ENCODE data around the gene DAG1. TPM values are rescaled to one million over a fixed set of nuclear protein-coding genes. Genes with fewer than 3 reads are reported as not detected.

The DAG1 gene
- total and polyA plus RNA-seq, 10 donors, result 3.0 to 42.7 (median 27.3) TPM

- TF ChIP-seq CTCF (IDR thresholded peaks at IDR 0.05 in 8 of 11, conservative IDR thresholded peaks at IDR 0.05 in 3 of 11), result no peak
- 67 to 87% (median 81%) methylated on average over 1 to 2 of the region's 2 CpGs for WGBS, 5 donors
- DNase-seq, result no peak
Observed at GRCh38 chr3:49460188-49460890, 9.7 kb upstream of the DAG1 start.

DNA sequence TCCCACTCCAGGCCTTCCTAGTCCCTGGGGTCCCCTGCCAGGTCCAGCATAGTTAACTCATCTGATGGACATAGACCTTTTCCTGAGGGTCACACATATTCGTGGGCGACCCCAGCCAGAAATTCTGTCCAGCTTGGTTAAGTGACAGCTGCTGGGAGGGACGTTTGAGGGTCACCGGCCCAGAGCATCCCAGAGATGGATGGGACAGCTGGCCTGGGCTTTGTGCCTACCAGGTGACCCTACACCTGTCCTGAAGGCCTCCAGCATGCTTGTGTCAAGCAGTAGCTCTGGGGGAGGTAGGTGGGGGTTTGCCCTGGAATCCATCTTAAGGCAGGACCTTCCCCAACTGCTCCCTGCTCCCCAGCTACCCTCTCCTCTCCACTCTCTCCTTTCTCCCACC lies 9.1 kb upstream of the DAG1 start:
- no peak for DNase-seq
- Histone ChIP-seq H3K36me3 (no peaks in the 10 kb centered on the region), H3K27me3 (replicated peaks in 1 of 7) (no peaks in the 10 kb centered on the region), H3K27ac (peak overlapping the region in 2 of 8 donors; percentile 13 to 37), H3K4me3 (no peak overlapping the region), H3K9me3 (no peaks in the 10 kb centered on the region), H3K4me1 (peaks cover 0 to 7% (median 0%) of the 10 kb centered on the region in 6 donors)
- intact Hi-C loops (cut with DNase I; ENCODE audit: low total_unique reads), result no loop called here
- TF ChIP-seq POLR2AphosphoS5 (IDR thresholded peaks at IDR 0.05) (no peak), CTCF (IDR thresholded peaks at IDR 0.05 in 8 of 11, conservative IDR thresholded peaks at IDR 0.05 in 3 of 11) (no peak), POLR2A (IDR thresholded peaks at IDR 0.05) (no peak)
- 81 to 93% (median 88%) methylated on average over 3 to 4 of the region's 4 CpGs for WGBS, 5 donors

More at GRCh38 chr3:49460188-49460890, 9.7 kb upstream of the DAG1 start:
- Histone ChIP-seq H3K4me1 (peaks cover 0 to 2% (median 0%) of the 10 kb centered on the region in 6 donors), H3K27ac (no peak overlapping the region), H3K27me3 (replicated peaks in 1 of 7) (no peaks in the 10 kb centered on the region), H3K36me3 (no peaks in the 10 kb centered on the region), H3K4me3 (no peak overlapping the region), H3K9me3 (no peaks in the 10 kb centered on the region)
- intact Hi-C loops (cut with DNase I; ENCODE audit: low total_unique reads), result no loop called here

GRCh38 chr3:49461443-49462171 lies 8.5 kb upstream of the DAG1 start:
- no peak for DNase-seq
- H3K27ac ChIP-seq, result peak overlapping the region in 4 of 8 donors; percentile 3 to 37 (median 9)

More at GRCh38 chr3:49461443-49462171, 8.5 kb upstream of the DAG1 start:
- no peaks in the 10 kb centered on the region for H3K9me3 ChIP-seq
- 38 to 76% (median 69%) methylated on average over 1 of the region's 1 CpG for WGBS, 5 donors
- peaks cover 0 to 8% (median 0%) of the 10 kb centered on the region in 6 donors for H3K4me1 ChIP-seq
- no peak overlapping the region for H3K4me3 ChIP-seq
- H3K27me3 ChIP-seq (replicated peaks in 1 of 7), result no peaks in the 10 kb centered on the region
- intact Hi-C loops (cut with DNase I; ENCODE audit: low total_unique reads), result no loop called here
- TF ChIP-seq POLR2AphosphoS5 (IDR thresholded peaks at IDR 0.05) (no peak), CTCF (IDR thresholded peaks at IDR 0.05 in 8 of 11, conservative IDR thresholded peaks at IDR 0.05 in 3 of 11) (no peak), POLR2A (IDR thresholded peaks at IDR 0.05) (no peak)
- H3K36me3 ChIP-seq, result no peaks in the 10 kb centered on the region
